Prostate gland (tissue), 2 donors: ENCODE results near the gene CD177.
"Not testable (repeated sequence)": the region's sequence is repeated elsewhere in the genome, so short reads cannot be mapped to it uniquely, and the experiment has no call there.

Source experiments
- CTCF ChIP-seq, 4 experiments: fragments of 200-600 bp in 2 of 4; fragments of 450-650 bp in 2 of 4; sonication (generic) in 2 of 4; IDR thresholded peaks; 1 replicate in 3 of 4; 2 replicates in 1 of 4; pipeline ENCODE4 v1.5.1; 2016 to 2019; ENCODE audit warnings: antibody characterized with exemption in 4 of 4, mild to moderate bottlenecking in 2 of 4, moderate library complexity in 2 of 4
- POLR2A ChIP-seq: fragments of 450-650 bp; IDR thresholded peaks from one replicate; pipeline ENCODE4 v1.6.1; 2016; ENCODE audit warnings: antibody characterized with exemption, mild to moderate bottlenecking
- POLR2AphosphoS5 ChIP-seq: sonication (generic); formaldehyde crosslinking; IDR thresholded peaks from one replicate; pipeline ENCODE4 v1.6.1; 2017; ENCODE audit warnings: antibody characterized with exemption

- not testable (repeated sequence) for TF ChIP-seq CTCF (IDR thresholded peaks at IDR 0.05); POLR2A; POLR2AphosphoS5
Measured at GRCh38 chr19:43336508-43336907, 17.0 kb upstream of the CD177 start.
